ENCODE data around the gene TEX2.

GRCh38 chr17:64176556-64176955 lies 86.5 kb downstream of the TEX2 start:
- TF ChIP-seq CTCF (conservative IDR thresholded peaks at IDR 0.05 in 1 of 2, IDR thresholded peaks at IDR 0.05 in 1 of 2; ENCODE audit: extremely low read depth in 1 of 2, insufficient read depth in 1 of 2, low read depth in 1 of 2, low read length in 2 of 2), result no peak
- no peak for TF ChIP-seq EZH2 (IDR thresholded peaks at IDR 0.05; ENCODE audit: borderline replicate concordance, low read length)

Measured in mammary epithelial cell (primary cell).